Measurements from ENCODE around the gene FRMD6. TPM values are rescaled to one million over a fixed set of nuclear protein-coding genes. Genes with fewer than 3 reads are reported as not detected.

The FRMD6 gene
- total RNA-seq, 4 donors from 2014 or later = 8.1 to 73.4 (median 12.4) TPM

DNA sequence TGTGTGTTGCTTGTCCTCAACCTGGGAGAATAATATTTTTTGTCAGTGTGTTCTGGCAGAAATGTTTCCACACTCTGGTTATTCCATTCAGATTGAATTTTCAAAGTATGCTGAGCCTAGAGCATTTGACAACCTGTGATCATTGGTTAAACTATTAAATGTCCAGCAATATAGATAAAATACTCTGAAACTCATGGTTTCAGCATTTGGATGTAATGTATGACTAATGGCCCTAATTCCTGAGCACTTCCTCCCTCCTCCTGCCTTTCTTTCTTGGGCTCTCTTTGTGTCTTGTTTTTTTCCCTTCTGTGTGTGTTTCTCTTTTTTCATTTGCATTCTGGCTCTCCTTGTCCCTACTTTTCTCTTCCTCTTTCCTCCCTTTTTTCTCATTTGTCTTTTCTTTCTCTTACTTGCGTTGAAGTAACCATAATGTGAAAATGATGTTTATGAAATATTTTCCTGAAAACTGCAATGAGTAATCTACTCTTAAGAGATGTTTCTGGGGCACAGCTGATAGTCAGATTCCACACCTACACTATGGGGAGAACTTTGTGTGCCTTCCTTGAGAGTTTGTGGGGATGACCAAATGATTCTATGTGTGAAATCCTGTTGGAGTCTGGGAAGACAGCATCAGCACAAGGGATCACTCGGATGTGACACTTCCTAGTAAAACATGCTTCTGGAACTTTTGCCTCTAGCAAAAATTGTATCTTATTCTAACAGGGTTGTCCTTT is 74.6 kb downstream of the FRMD6 start:
- H3K4me3 ChIP-seq = no peak overlapping the region
- no peaks in the 10 kb centered on the region for H3K4me1 ChIP-seq
- H3K27me3 ChIP-seq = no peaks in the 10 kb centered on the region
- H3K27ac ChIP-seq = no peak overlapping the region
- H3K36me3 ChIP-seq = peaks cover 0 to 13% (median 0%) of the 10 kb centered on the region in 3 donors
- no peak for DNase-seq
- no peak for TF ChIP-seq POLR2A (IDR thresholded peaks at IDR 0.05)
- TF ChIP-seq, protein P1, sequence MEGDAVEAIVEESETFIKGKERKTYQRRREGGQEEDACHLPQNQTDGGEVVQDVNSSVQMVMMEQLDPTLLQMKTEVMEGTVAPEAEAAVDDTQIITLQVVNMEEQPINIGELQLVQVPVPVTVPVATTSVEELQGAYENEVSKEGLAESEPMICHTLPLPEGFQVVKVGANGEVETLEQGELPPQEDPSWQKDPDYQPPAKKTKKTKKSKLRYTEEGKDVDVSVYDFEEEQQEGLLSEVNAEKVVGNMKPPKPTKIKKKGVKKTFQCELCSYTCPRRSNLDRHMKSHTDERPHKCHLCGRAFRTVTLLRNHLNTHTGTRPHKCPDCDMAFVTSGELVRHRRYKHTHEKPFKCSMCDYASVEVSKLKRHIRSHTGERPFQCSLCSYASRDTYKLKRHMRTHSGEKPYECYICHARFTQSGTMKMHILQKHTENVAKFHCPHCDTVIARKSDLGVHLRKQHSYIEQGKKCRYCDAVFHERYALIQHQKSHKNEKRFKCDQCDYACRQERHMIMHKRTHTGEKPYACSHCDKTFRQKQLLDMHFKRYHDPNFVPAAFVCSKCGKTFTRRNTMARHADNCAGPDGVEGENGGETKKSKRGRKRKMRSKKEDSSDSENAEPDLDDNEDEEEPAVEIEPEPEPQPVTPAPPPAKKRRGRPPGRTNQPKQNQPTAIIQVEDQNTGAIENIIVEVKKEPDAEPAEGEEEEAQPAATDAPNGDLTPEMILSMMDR (IDR thresholded peaks at IDR 0.05) = no peak
- H3K9me3 ChIP-seq = no peaks in the 10 kb centered on the region

DNA sequence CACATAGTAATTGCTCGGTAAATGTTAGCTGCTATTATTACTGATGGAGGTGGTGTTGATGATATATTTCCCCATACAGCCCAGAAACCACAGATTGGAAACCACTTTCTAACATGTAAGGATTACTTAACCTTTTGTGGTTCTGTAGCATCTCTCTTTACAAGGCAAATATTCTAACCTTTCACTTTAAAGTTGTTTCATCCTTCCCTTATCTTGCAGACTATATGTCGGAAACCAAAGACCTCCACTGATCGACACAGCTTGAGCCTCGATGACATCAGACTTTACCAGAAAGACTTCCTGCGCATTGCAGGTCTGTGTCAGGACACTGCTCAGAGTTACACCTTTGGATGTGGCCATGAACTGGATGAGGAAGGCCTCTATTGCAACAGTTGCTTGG is 75.8 kb downstream of the FRMD6 start:
- DNase-seq = no peak
- H3K9me3 ChIP-seq = no peaks in the 10 kb centered on the region
- H3K4me3 ChIP-seq = no peak overlapping the region
- no peaks in the 10 kb centered on the region for H3K4me1 ChIP-seq
- H3K27me3 ChIP-seq = no peaks in the 10 kb centered on the region
- TF ChIP-seq, protein P1 (IDR thresholded peaks at IDR 0.05) = no peak
- no peak for TF ChIP-seq POLR2A (IDR thresholded peaks at IDR 0.05)
- no peak overlapping the region for H3K27ac ChIP-seq
- peaks cover 0 to 9% (median 0%) of the 10 kb centered on the region in 3 donors for H3K36me3 ChIP-seq

DNA sequence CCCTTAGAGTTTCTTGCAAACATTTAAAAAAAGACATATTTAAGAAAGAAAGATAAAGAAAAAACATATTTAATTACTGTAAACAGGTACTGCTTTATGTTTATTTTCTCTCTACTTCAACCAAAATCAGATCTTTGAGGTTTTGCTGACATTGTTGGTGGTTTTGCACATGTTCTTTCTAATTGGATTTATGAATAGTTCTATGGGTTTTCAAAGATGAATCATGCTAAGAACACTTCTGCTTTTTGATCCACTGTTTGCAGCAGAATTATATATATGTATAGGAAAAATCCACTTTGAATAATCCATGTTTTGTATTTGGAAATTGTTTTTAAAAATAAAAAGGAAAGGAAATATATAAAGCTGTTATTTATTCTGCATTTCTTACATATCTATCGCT is 78.4 kb downstream of the FRMD6 start:
- no peaks in the 10 kb centered on the region for H3K9me3 ChIP-seq
- H3K4me1 ChIP-seq = no peaks in the 10 kb centered on the region
- TF ChIP-seq, protein P1 (IDR thresholded peaks at IDR 0.05) = no peak
- no peak for TF ChIP-seq POLR2A (IDR thresholded peaks at IDR 0.05)
- no peaks in the 10 kb centered on the region for H3K27me3 ChIP-seq
- H3K4me3 ChIP-seq = no peak overlapping the region
- DNase-seq = no peak
- peaks cover 0 to 9% (median 0%) of the 10 kb centered on the region in 3 donors for H3K36me3 ChIP-seq
- H3K27ac ChIP-seq = no peak overlapping the region

DNA sequence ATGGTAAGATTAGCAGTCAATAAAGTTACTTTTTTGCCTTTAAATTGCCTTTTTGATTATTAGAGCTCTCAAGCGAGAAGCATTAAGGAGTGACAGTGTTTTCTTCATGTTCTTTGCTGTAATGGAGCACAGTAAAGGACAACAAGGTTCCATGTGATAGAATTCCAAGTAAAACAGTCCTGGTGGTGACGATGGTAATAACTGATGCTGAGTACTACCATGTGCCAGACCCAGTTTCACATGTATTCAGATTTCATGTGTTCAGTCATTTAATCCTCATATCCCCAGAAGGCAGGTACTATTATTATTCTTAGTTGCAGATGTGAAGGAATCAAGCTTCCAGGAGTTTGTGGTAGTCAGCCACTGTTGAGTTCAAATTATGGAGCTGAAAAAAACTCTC is 79.0 kb downstream of the FRMD6 start:
- H3K4me1 ChIP-seq = no peaks in the 10 kb centered on the region
- H3K27ac ChIP-seq = no peak overlapping the region
- no peaks in the 10 kb centered on the region for H3K9me3 ChIP-seq
- no peaks in the 10 kb centered on the region for H3K27me3 ChIP-seq
- H3K4me3 ChIP-seq = no peak overlapping the region
- peaks cover 0 to 9% (median 0%) of the 10 kb centered on the region in 3 donors for H3K36me3 ChIP-seq
- TF ChIP-seq, protein P1 (IDR thresholded peaks at IDR 0.05) = no peak
- no peak for TF ChIP-seq POLR2A (IDR thresholded peaks at IDR 0.05)
- DNase-seq = no peak

DNA sequence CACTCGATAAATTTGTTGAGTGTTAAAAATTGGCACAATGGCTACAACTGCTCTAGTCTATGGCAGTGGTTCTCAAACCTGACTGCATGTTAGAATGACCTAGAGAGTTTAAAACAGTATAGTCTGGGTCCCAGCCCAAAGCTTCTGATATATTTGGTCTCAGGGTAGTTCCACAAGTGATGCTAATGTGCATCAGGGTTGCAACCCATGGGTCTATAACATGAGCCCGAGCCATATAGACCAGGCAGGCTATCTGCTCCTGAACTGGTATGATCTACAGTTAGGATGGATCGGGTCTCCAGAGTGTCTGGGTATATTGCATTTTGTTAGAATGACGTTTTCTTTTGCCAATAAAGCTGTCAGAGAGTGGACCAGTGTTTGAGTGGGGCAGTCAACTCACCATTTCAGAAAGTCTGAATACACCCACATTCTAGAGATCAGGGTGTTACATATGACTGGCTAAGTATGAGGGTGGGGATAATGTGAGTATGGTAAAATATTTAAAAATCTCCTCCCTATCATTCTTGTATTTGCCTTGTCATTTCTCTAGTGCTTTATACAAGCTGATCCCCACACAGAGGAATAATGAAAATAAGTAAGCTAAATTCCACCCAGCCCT is 80.9 kb downstream of the FRMD6 start:
- Histone ChIP-seq H3K27me3 (no peaks in the 10 kb centered on the region), H3K4me3 (no peak overlapping the region), H3K4me1 (no peaks in the 10 kb centered on the region), H3K27ac (no peak overlapping the region), H3K36me3 (peaks cover 0 to 7% (median 0%) of the 10 kb centered on the region in 3 donors), H3K9me3 (no peaks in the 10 kb centered on the region)
- DNase-seq = no peak
- TF ChIP-seq, protein P1 (IDR thresholded peaks at IDR 0.05) = no peak
- no peak for TF ChIP-seq POLR2A (IDR thresholded peaks at IDR 0.05)

All from Peyer's patch (tissue), 4 donors.